Loucy (cell line): Measurements from ENCODE around the gene TICAM2.

Experiments used
- H2AFZ ChIP-seq: fragments of 200-600 bp; sonication (generic); 2 replicates; pipeline ENCODE4 v1.6.0; 2016; ENCODE audit warnings: antibody characterized with exemption, mild to moderate bottlenecking, low read length, moderate library complexity
- H3F3A ChIP-seq: fragments of 200-600 bp; 2 replicates; pipeline ENCODE4 v1.6.0; 2016; ENCODE audit warnings: antibody characterized with exemption, low read depth, mild to moderate bottlenecking
- H3K27me3 ChIP-seq: fragments of 200-600 bp; sonication (generic); 2 replicates; pipeline ENCODE4 v1.6.1; 2014; ENCODE audit warnings: low read length, mild to moderate bottlenecking; ENCODE audit not compliant: insufficient read depth, poor library complexity, severe bottlenecking
- H3K36me3 ChIP-seq: fragments of 200-600 bp; sonication (generic); 2 replicates; pipeline ENCODE4 v1.6.1; 2016; ENCODE audit warnings: low read length; ENCODE audit not compliant: insufficient read depth
- H3K4me1 ChIP-seq: fragments of 200-600 bp; sonication (generic); 2 replicates; pipeline ENCODE4 v1.5.1; 2014; ENCODE audit warnings: low read length, mild to moderate bottlenecking; ENCODE audit not compliant: insufficient read depth, poor library complexity, severe bottlenecking
- H3K4me2 ChIP-seq: fragments of 200-600 bp; sonication (generic); 2 replicates; pipeline ENCODE4 v1.6.0; 2014; ENCODE audit warnings: antibody characterized with exemption, low read length, low read depth, mild to moderate bottlenecking; ENCODE audit not compliant: poor library complexity, severe bottlenecking
- H3K4me3 ChIP-seq: fragments of 200-600 bp; sonication (generic); 2 replicates; pipeline ENCODE4 v1.5.1; 2014; ENCODE audit warnings: low read length, mild to moderate bottlenecking, mixed read lengths; ENCODE audit not compliant: poor library complexity, severe bottlenecking
- H3K79me2 ChIP-seq: fragments of 200-600 bp; sonication (generic); 2 replicates; pipeline ENCODE4 v1.6.1; 2014; ENCODE audit warnings: low read length; ENCODE audit not compliant: insufficient read depth
- H3K9ac ChIP-seq: fragments of 200-600 bp; sonication (generic); 2 replicates; pipeline ENCODE4 v1.6.0; 2014; ENCODE audit warnings: mild to moderate bottlenecking, low read depth, low read length, moderate library complexity; ENCODE audit not compliant: poor library complexity, severe bottlenecking
- H3K9me2 ChIP-seq: fragments of 200-600 bp; sonication (generic); replicated peaks from 2 replicates; pipeline ENCODE4 v1.6.1; 2016; ENCODE audit warnings: low read depth, low read length, mixed read lengths
- H3K9me3 ChIP-seq: fragments of 200-600 bp; sonication (generic); 2 replicates; pipeline ENCODE4 v1.6.1; 2014; ENCODE audit warnings: mild to moderate bottlenecking, antibody characterized with exemption, low read length, low read depth; ENCODE audit not compliant: insufficient read depth
- H4K20me1 ChIP-seq: fragments of 200-600 bp; sonication (generic); 2 replicates; pipeline ENCODE4 v1.6.0; 2014; ENCODE audit warnings: antibody characterized with exemption, low read length, mild to moderate bottlenecking; ENCODE audit not compliant: insufficient read depth, poor library complexity, severe bottlenecking
- CTCF ChIP-seq: fragments of 200-600 bp; sonication (generic); conservative IDR thresholded peaks from 2 replicates; pipeline ENCODE4 v1.5.1; 2014; ENCODE audit warnings: mild to moderate bottlenecking, antibody characterized with exemption, low read length
- EZH2phosphoT487 ChIP-seq: fragments of 200-600 bp; IDR thresholded peaks from 2 replicates; pipeline ENCODE4 v1.6.1; 2018; ENCODE audit warnings: antibody characterized with exemption, mild to moderate bottlenecking, moderate library complexity, borderline replicate concordance

Gene TICAM2

DNA sequence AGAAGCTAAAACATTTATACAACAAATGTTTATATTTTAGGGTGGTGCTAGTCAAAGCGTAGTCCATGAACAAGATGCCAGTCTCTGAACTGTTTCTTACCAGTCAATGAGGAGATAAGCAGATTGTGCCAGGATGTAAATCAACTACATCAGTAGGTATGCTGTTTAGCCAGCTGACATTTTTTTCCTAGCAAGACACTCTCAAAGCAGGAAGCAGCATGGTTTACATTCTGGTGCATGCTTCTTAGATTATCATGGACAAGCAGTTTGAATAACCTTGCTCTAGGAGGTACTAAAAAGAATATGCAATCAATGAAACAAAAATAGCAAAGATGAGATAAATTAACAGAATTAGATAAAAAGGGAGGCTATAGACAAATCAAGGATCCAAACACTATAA is 17.0 kb downstream of the TICAM2 start:
- no peaks in the 10 kb centered on the region for H3K4me1 ChIP-seq
- no peak overlapping the region for H3K4me3 ChIP-seq
- H3K9me2 ChIP-seq = no peaks in the 10 kb centered on the region
- H3F3A ChIP-seq = no peaks in the 10 kb centered on the region
- H3K9me3 ChIP-seq = no peaks in the 10 kb centered on the region
- no peak overlapping the region for H3K4me2 ChIP-seq
- H3K9ac ChIP-seq = no peak overlapping the region
- H3K36me3 ChIP-seq = no peaks in the 10 kb centered on the region
- H3K79me2 ChIP-seq = no peaks in the 10 kb centered on the region
- H3K27me3 ChIP-seq = no peaks in the 10 kb centered on the region
- no peak overlapping the region for H2AFZ ChIP-seq
- H4K20me1 ChIP-seq = no peaks in the 10 kb centered on the region
- TF ChIP-seq CTCF = no peak

GRCh38 chr5:115584501-115584900 is 17.8 kb downstream of the TICAM2 start:
- Histone ChIP-seq H3K9me2 (no peaks in the 10 kb centered on the region), H3K36me3 (no peaks in the 10 kb centered on the region), H4K20me1 (no peaks in the 10 kb centered on the region), H3K9ac (no peak overlapping the region), H3K79me2 (no peaks in the 10 kb centered on the region), H3K27me3 (no peaks in the 10 kb centered on the region), H2AFZ (no peak overlapping the region), H3K4me3 (no peak overlapping the region), H3K4me2 (no peak overlapping the region), H3K9me3 (no peaks in the 10 kb centered on the region), H3F3A (no peaks in the 10 kb centered on the region), H3K4me1 (no peaks in the 10 kb centered on the region)
- TF ChIP-seq CTCF (no peak), EZH2phosphoT487 (no peak)

GRCh38 chr5:115583474-115583873 is 18.8 kb downstream of the TICAM2 start:
- no peak for TF ChIP-seq EZH2phosphoT487
- TF ChIP-seq CTCF = no peak
- no peaks in the 10 kb centered on the region for H3K36me3 ChIP-seq
- no peaks in the 10 kb centered on the region for H3K27me3 ChIP-seq
- H4K20me1 ChIP-seq = no peaks in the 10 kb centered on the region
- H3K79me2 ChIP-seq = no peaks in the 10 kb centered on the region
- no peaks in the 10 kb centered on the region for H3K4me1 ChIP-seq
- H3F3A ChIP-seq = no peaks in the 10 kb centered on the region
- H3K9me3 ChIP-seq = no peaks in the 10 kb centered on the region
- H3K9me2 ChIP-seq = no peaks in the 10 kb centered on the region
- H3K4me2 ChIP-seq = no peak overlapping the region
- no peak overlapping the region for H2AFZ ChIP-seq
- H3K4me3 ChIP-seq = no peak overlapping the region
- no peak overlapping the region for H3K9ac ChIP-seq
